A673 (cell line): ENCODE results near the gene MICAL1.

Experiments
- CTCF ChIP-seq: fragments of 300-800, 200-600 bp; sonication (generic); conservative IDR thresholded peaks from 2 replicates; pipeline ENCODE4 v1.5.1; 2017; ENCODE audit warnings: low read depth, mild to moderate bottlenecking, antibody characterized with exemption, low read length, moderate library complexity, mixed read lengths
- EZH2 ChIP-seq: fragments of 200-600 bp; sonication (generic); IDR thresholded peaks from 2 replicates; pipeline ENCODE4 v1.6.1; 2017; ENCODE audit warnings: borderline replicate concordance, low read depth, mild to moderate bottlenecking, mixed read lengths, antibody characterized with exemption, low read length; ENCODE audit not compliant: poor library complexity, severe bottlenecking

- no peak for TF ChIP-seq EZH2
- no peak for TF ChIP-seq CTCF
These were observed 26.6 kb downstream of the MICAL1 start for GRCh38 chr6:109428889-109429477.
